Mesodermal cell (in vitro differentiated cells): ENCODE data around the gene CAMSAP2.

ENCODE experiments used
- H3K27ac ChIP-seq: 2 replicates; pipeline ENCODE4 v1.7.0; 2013; ENCODE audit warnings: mild to moderate bottlenecking, low read depth, low read length, moderate library complexity; ENCODE audit not compliant: severe bottlenecking
- H3K36me3 ChIP-seq: 2 replicates; pipeline ENCODE4 v1.7.1; 2013; ENCODE audit warnings: mild to moderate bottlenecking, low read length, moderate library complexity; ENCODE audit not compliant: control insufficient read depth, insufficient read depth
- H3K4me1 ChIP-seq: one replicate; pipeline ENCODE4 v1.7.1; 2013; ENCODE audit warnings: mild to moderate bottlenecking, low read length; ENCODE audit not compliant: insufficient read depth, control insufficient read depth, poor library complexity, severe bottlenecking
- H3K4me3 ChIP-seq: 2 replicates; pipeline ENCODE4 v1.7.0; 2013; ENCODE audit warnings: low read length, control low read depth, mild to moderate bottlenecking; ENCODE audit not compliant: insufficient read depth, poor library complexity, severe bottlenecking; ENCODE audit errors: extremely low read depth
- H3K9me3 ChIP-seq: 2 replicates; pipeline ENCODE4 v1.7.1; 2013; ENCODE audit warnings: mild to moderate bottlenecking, low read length, moderate library complexity; ENCODE audit not compliant: control insufficient read depth
- WGBS, 2 experiments: methylation state at CpG; one replicate each; pipeline ENCODE4 v1.1.5; 2013; ENCODE audit warnings: missing lambda C conversion rate in 2 of 2; ENCODE audit not compliant: insufficient coverage in 2 of 2; 5-methylcytosine and 5-hydroxymethylcytosine counted together

Gene CAMSAP2

GRCh38 chr1:200880212-200880611 lies 141.5 kb downstream of the CAMSAP2 start:
- Histone ChIP-seq H3K36me3 (no peaks in the 10 kb centered on the region), H3K9me3 (no peaks in the 10 kb centered on the region), H3K27ac (no peak overlapping the region), H3K4me1 (no peaks in the 10 kb centered on the region), H3K4me3 (no peak overlapping the region)
- 48 to 71% methylated on average over 3 of the region's 3 CpGs for WGBS, 2 experiments

- no peaks in the 10 kb centered on the region for H3K36me3 ChIP-seq
- H3K9me3 ChIP-seq = no peaks in the 10 kb centered on the region
- no peak overlapping the region for H3K4me3 ChIP-seq
- WGBS, 2 experiments = 70 to 100% methylated on average over 2 of the region's 3 CpGs
- H3K4me1 ChIP-seq = peaks cover 2% of the 10 kb centered on the region
- no peak overlapping the region for H3K27ac ChIP-seq
Measured at GRCh38 chr1:200883118-200883517, 144.4 kb downstream of the CAMSAP2 start.

- peaks cover 6% of the 10 kb centered on the region for H3K4me1 ChIP-seq
- no peaks in the 10 kb centered on the region for H3K9me3 ChIP-seq
- 87% methylated on average over 2 to 3 of the region's 6 CpGs for WGBS, 2 experiments
- no peaks in the 10 kb centered on the region for H3K36me3 ChIP-seq
- no peak overlapping the region for H3K27ac ChIP-seq
- H3K4me3 ChIP-seq = no peak overlapping the region
Measured at GRCh38 chr1:200885623-200886402, 147.1 kb downstream of the CAMSAP2 start.

GRCh38 chr1:200886594-200886993 lies 147.9 kb downstream of the CAMSAP2 start:
- Histone ChIP-seq H3K27ac (no peak overlapping the region), H3K4me1 (peaks cover 6% of the 10 kb centered on the region), H3K4me3 (no peak overlapping the region), H3K36me3 (no peaks in the 10 kb centered on the region), H3K9me3 (no peaks in the 10 kb centered on the region)
- WGBS, 2 experiments = 94 to 100% methylated on average over 2 of the region's 2 CpGs

GRCh38 chr1:200887036-200887435 lies 148.3 kb downstream of the CAMSAP2 start:
- H3K27ac ChIP-seq = no peak overlapping the region
- H3K36me3 ChIP-seq = no peaks in the 10 kb centered on the region
- H3K4me1 ChIP-seq = peaks cover 6% of the 10 kb centered on the region
- 73 to 80% methylated on average over 10 to 11 of the region's 11 CpGs for WGBS, 2 experiments
- H3K4me3 ChIP-seq = no peak overlapping the region
- no peaks in the 10 kb centered on the region for H3K9me3 ChIP-seq

- H3K4me3 ChIP-seq = no peak overlapping the region
- WGBS, 2 experiments = 68% methylated on average over 8 to 9 of the region's 9 CpGs
- H3K36me3 ChIP-seq = no peaks in the 10 kb centered on the region
- no peak overlapping the region for H3K27ac ChIP-seq
- peaks cover 11% of the 10 kb centered on the region for H3K4me1 ChIP-seq
- no peaks in the 10 kb centered on the region for H3K9me3 ChIP-seq
Measured at GRCh38 chr1:200887772-200888348, 149.2 kb downstream of the CAMSAP2 start.

GRCh38 chr1:200888349-200888838 lies 149.7 kb downstream of the CAMSAP2 start:
- peaks cover 16% of the 10 kb centered on the region for H3K4me1 ChIP-seq
- H3K27ac ChIP-seq = no peak overlapping the region
- no peak overlapping the region for H3K4me3 ChIP-seq
- no peaks in the 10 kb centered on the region for H3K9me3 ChIP-seq
- WGBS, 2 experiments = 53 to 80% methylated on average over 1 to 3 of the region's 7 CpGs
- H3K36me3 ChIP-seq = no peaks in the 10 kb centered on the region

- peaks cover 28% of the 10 kb centered on the region for H3K4me1 ChIP-seq
- no peak overlapping the region for H3K4me3 ChIP-seq
Measured at GRCh38 chr1:200889571-200889970, 150.9 kb downstream of the CAMSAP2 start.

GRCh38 chr1:200890027-200890426 lies 151.3 kb downstream of the CAMSAP2 start:
- Histone ChIP-seq H3K4me1 (peaks cover 32% of the 10 kb centered on the region), H3K4me3 (no peak overlapping the region), H3K27ac (no peak overlapping the region), H3K9me3 (no peaks in the 10 kb centered on the region), H3K36me3 (no peaks in the 10 kb centered on the region)
- WGBS, 2 experiments = 86 to 91% methylated on average over 4 to 15 of the region's 15 CpGs

More at GRCh38 chr1:200889571-200889970, 150.9 kb downstream of the CAMSAP2 start:
- WGBS, 2 experiments = 71 to 89% methylated on average over 1 of the region's 2 CpGs
- Histone ChIP-seq H3K27ac (no peak overlapping the region), H3K9me3 (no peaks in the 10 kb centered on the region), H3K36me3 (no peaks in the 10 kb centered on the region)

- no peaks in the 10 kb centered on the region for H3K36me3 ChIP-seq
- H3K4me1 ChIP-seq = peaks cover 42% of the 10 kb centered on the region
- peak overlapping the region; percentile 87 for H3K4me3 ChIP-seq
- no peaks in the 10 kb centered on the region for H3K9me3 ChIP-seq
- 0 to 1% methylated on average over 39 to 64 of the region's 72 CpGs for WGBS, 2 experiments
- H3K27ac ChIP-seq = peak overlapping the region; percentile 100
Measured at GRCh38 chr1:200890818-200891773, 152.4 kb downstream of the CAMSAP2 start.
